ENCODE measurements around the gene FOXP2.

FOXP2 gene

GRCh38 chr7:114644455-114644854 lies 229.8 kb downstream of the FOXP2 start:
- Mint-ChIP-seq H3K27me3 (no peaks in the 10 kb centered on the region), H3K27ac (no peak overlapping the region), H3K4me3 (no peak overlapping the region), H3K4me1 (no peaks in the 10 kb centered on the region), H3K9me3 (no peaks in the 10 kb centered on the region)
- no peak for ATAC-seq
- DNase-seq, result no peak

GRCh38 chr7:114645451-114645850 lies 230.8 kb downstream of the FOXP2 start:
- no peaks in the 10 kb centered on the region for H3K4me1 Mint-ChIP-seq
- ATAC-seq, result no peak
- H3K27ac Mint-ChIP-seq, result no peak overlapping the region
- H3K9me3 Mint-ChIP-seq, result no peaks in the 10 kb centered on the region
- no peaks in the 10 kb centered on the region for H3K27me3 Mint-ChIP-seq
- no peak overlapping the region for H3K4me3 Mint-ChIP-seq
- no peak for DNase-seq

GRCh38 chr7:114647518-114647917 lies 232.9 kb downstream of the FOXP2 start:
- no peak overlapping the region for H3K27ac Mint-ChIP-seq
- no peaks in the 10 kb centered on the region for H3K4me1 Mint-ChIP-seq
- ATAC-seq (no peak), DNase-seq (no peak)
- H3K27me3 Mint-ChIP-seq, result no peaks in the 10 kb centered on the region
- H3K9me3 Mint-ChIP-seq, result no peaks in the 10 kb centered on the region
- H3K4me3 Mint-ChIP-seq, result no peak overlapping the region

- ATAC-seq (no peak), DNase-seq (no peak)
- Mint-ChIP-seq H3K27me3 (no peaks in the 10 kb centered on the region), H3K4me1 (no peaks in the 10 kb centered on the region), H3K4me3 (no peak overlapping the region), H3K9me3 (no peaks in the 10 kb centered on the region), H3K27ac (no peak overlapping the region)
Observed at GRCh38 chr7:114648117-114648516, 233.5 kb downstream of the FOXP2 start.

GRCh38 chr7:114648680-114649079 lies 234.1 kb downstream of the FOXP2 start:
- Mint-ChIP-seq H3K27ac (no peak overlapping the region), H3K27me3 (no peaks in the 10 kb centered on the region)

GRCh38 chr7:114649689-114650088 lies 235.1 kb downstream of the FOXP2 start:
- no peak for ATAC-seq
- Mint-ChIP-seq H3K27ac (no peak overlapping the region), H3K4me1 (no peaks in the 10 kb centered on the region)

More at GRCh38 chr7:114648680-114649079, 234.1 kb downstream of the FOXP2 start:
- no peak overlapping the region for H3K4me3 Mint-ChIP-seq
- DNase-seq, result no peak
- no peaks in the 10 kb centered on the region for H3K9me3 Mint-ChIP-seq
- no peaks in the 10 kb centered on the region for H3K4me1 Mint-ChIP-seq
- ATAC-seq, result no peak

GRCh38 chr7:114650491-114650890 lies 235.9 kb downstream of the FOXP2 start:
- Mint-ChIP-seq H3K27ac (no peak overlapping the region), H3K4me3 (no peak overlapping the region), H3K27me3 (no peaks in the 10 kb centered on the region), H3K9me3 (no peaks in the 10 kb centered on the region), H3K4me1 (no peaks in the 10 kb centered on the region)
- no peak for ATAC-seq
- DNase-seq, result no peak

More at GRCh38 chr7:114649689-114650088, 235.1 kb downstream of the FOXP2 start:
- H3K9me3 Mint-ChIP-seq, result no peaks in the 10 kb centered on the region
- no peak for DNase-seq
- H3K27me3 Mint-ChIP-seq, result no peaks in the 10 kb centered on the region
- no peak overlapping the region for H3K4me3 Mint-ChIP-seq

- DNase-seq (no peak), ATAC-seq (no peak)
- Mint-ChIP-seq H3K27ac (no peak overlapping the region), H3K9me3 (no peaks in the 10 kb centered on the region), H3K4me1 (no peaks in the 10 kb centered on the region), H3K27me3 (no peaks in the 10 kb centered on the region), H3K4me3 (no peak overlapping the region)
Observed at GRCh38 chr7:114652041-114652440, 237.4 kb downstream of the FOXP2 start.

GRCh38 chr7:114653364-114654088 lies 238.9 kb downstream of the FOXP2 start:
- ATAC-seq (no peak), DNase-seq (no peak)
- no peaks in the 10 kb centered on the region for H3K4me1 Mint-ChIP-seq
- H3K27me3 Mint-ChIP-seq, result no peaks in the 10 kb centered on the region
- peak overlapping the region in 1 of 2 donors; percentile 65 for H3K27ac Mint-ChIP-seq
- H3K9me3 Mint-ChIP-seq, result no peaks in the 10 kb centered on the region
- H3K4me3 Mint-ChIP-seq, result no peak overlapping the region

GRCh38 chr7:114656466-114656865 lies 241.9 kb downstream of the FOXP2 start:
- DNase-seq (no peak), ATAC-seq (no peak)
- Mint-ChIP-seq H3K9me3 (no peaks in the 10 kb centered on the region), H3K4me1 (no peaks in the 10 kb centered on the region), H3K27me3 (no peaks in the 10 kb centered on the region), H3K4me3 (no peak overlapping the region), H3K27ac (no peak overlapping the region)

GRCh38 chr7:114657279-114657678 lies 242.7 kb downstream of the FOXP2 start:
- Mint-ChIP-seq H3K27me3 (no peaks in the 10 kb centered on the region), H3K4me3 (no peak overlapping the region), H3K27ac (no peak overlapping the region), H3K9me3 (no peaks in the 10 kb centered on the region), H3K4me1 (no peaks in the 10 kb centered on the region)
- DNase-seq (no peak), ATAC-seq (no peak)

- Mint-ChIP-seq H3K27ac (peak overlapping the region in 1 of 2 donors; percentile 44), H3K27me3 (no peaks in the 10 kb centered on the region), H3K4me3 (no peak overlapping the region), H3K9me3 (no peaks in the 10 kb centered on the region), H3K4me1 (no peaks in the 10 kb centered on the region)
- DNase-seq (no peak), ATAC-seq (no peak)
Observed at GRCh38 chr7:114658216-114658615, 243.6 kb downstream of the FOXP2 start.

GRCh38 chr7:114659409-114660125 lies 245.0 kb downstream of the FOXP2 start:
- Mint-ChIP-seq H3K9me3 (no peaks in the 10 kb centered on the region), H3K27ac (no peak overlapping the region), H3K4me1 (no peaks in the 10 kb centered on the region), H3K27me3 (no peaks in the 10 kb centered on the region), H3K4me3 (no peak overlapping the region)
- no peak for ATAC-seq
- DNase-seq, result no peak

- Mint-ChIP-seq H3K27ac (no peak overlapping the region), H3K4me3 (no peak overlapping the region), H3K27me3 (no peaks in the 10 kb centered on the region), H3K4me1 (no peaks in the 10 kb centered on the region), H3K9me3 (no peaks in the 10 kb centered on the region)
- DNase-seq, result no peak
- ATAC-seq, result no peak
Observed at GRCh38 chr7:114660126-114660486, 245.5 kb downstream of the FOXP2 start.

GRCh38 chr7:114660753-114661152 lies 246.1 kb downstream of the FOXP2 start:
- Mint-ChIP-seq H3K9me3 (no peaks in the 10 kb centered on the region), H3K27ac (no peak overlapping the region), H3K27me3 (no peaks in the 10 kb centered on the region), H3K4me1 (no peaks in the 10 kb centered on the region), H3K4me3 (no peak overlapping the region)
- ATAC-seq (no peak), DNase-seq (no peak)

GRCh38 chr7:114662002-114662677 lies 247.5 kb downstream of the FOXP2 start:
- Mint-ChIP-seq H3K4me3 (no peak overlapping the region), H3K4me1 (no peaks in the 10 kb centered on the region), H3K27ac (no peak overlapping the region), H3K9me3 (no peaks in the 10 kb centered on the region), H3K27me3 (no peaks in the 10 kb centered on the region)
- no peak for ATAC-seq
- no peak for DNase-seq

Measured in stimulated activated naive CD8-positive, alpha-beta T cell treated with anti-CD3 and anti-CD28 coated beads, Interleukin-15, amount 100 ng/mL, for 72 hours (primary cell).